Stimulated activated CD4-positive, alpha-beta T cell treated with anti-CD3 and anti-CD28 coated beads, Interleukin-4, amount 100 ng/mL, for 1 hour (primary cell): ENCODE measurements around the gene ART3.

Experiments
- DNase-seq: peaks from one replicate; pipeline ENCODE4 v3.0.0-alpha.2; 2020

The ART3 gene

GRCh38 chr4:76074993-76075600 lies 588 bp downstream of the ART3 start:
- no peak for DNase-seq

- DNase-seq = no peak
Observed at GRCh38 chr4:76078033-76078613, 3.6 kb downstream of the ART3 start.

- DNase-seq = no peak
Observed at GRCh38 chr4:76083386-76083988, 9.0 kb downstream of the ART3 start.

GRCh38 chr4:76084542-76084941 lies 10.0 kb downstream of the ART3 start:
- DNase-seq = no peak

GRCh38 chr4:76087007-76087769 lies 12.7 kb downstream of the ART3 start:
- no peak for DNase-seq

- DNase-seq = no peak
Observed at GRCh38 chr4:76088719-76089118, 14.2 kb downstream of the ART3 start.

GRCh38 chr4:76090241-76090691 lies 15.8 kb downstream of the ART3 start:
- no peak for DNase-seq

- no peak for DNase-seq
Observed at GRCh38 chr4:76091052-76091451, 16.5 kb downstream of the ART3 start.

GRCh38 chr4:76095568-76095967 lies 21.1 kb downstream of the ART3 start:
- no peak for DNase-seq

GRCh38 chr4:76096076-76096475 lies 21.6 kb downstream of the ART3 start:
- no peak for DNase-seq

GRCh38 chr4:76105652-76106051 lies 31.1 kb downstream of the ART3 start:
- no peak for DNase-seq

GRCh38 chr4:76106442-76106841 lies 31.9 kb downstream of the ART3 start:
- no peak for DNase-seq

- no peak for DNase-seq
Observed at GRCh38 chr4:76108467-76109181, 34.1 kb downstream of the ART3 start.

- no peak for DNase-seq
Observed at GRCh38 chr4:76116821-76117220, 42.3 kb downstream of the ART3 start.

- DNase-seq = no peak
Observed at GRCh38 chr4:76117536-76117935, 43.0 kb downstream of the ART3 start.

- DNase-seq = no peak
Observed at GRCh38 chr4:76120199-76120598, 45.7 kb downstream of the ART3 start.

GRCh38 chr4:76125816-76126215 lies 51.3 kb downstream of the ART3 start:
- DNase-seq = no peak

- DNase-seq = no peak
Observed at GRCh38 chr4:76127754-76128153, 53.2 kb downstream of the ART3 start.

- DNase-seq = no peak
Observed at GRCh38 chr4:76141241-76141640, 66.7 kb downstream of the ART3 start.

GRCh38 chr4:76144546-76144945 lies 70.0 kb downstream of the ART3 start:
- DNase-seq = no peak

GRCh38 chr4:76147454-76148141 lies 73.1 kb downstream of the ART3 start:
- peak; percentile 21 for DNase-seq

GRCh38 chr4:76148142-76148865 lies 73.8 kb downstream of the ART3 start, which contains the start of gene NUP54:
NUP54 (minus strand) TSS chr4:76148397; CDS start chr4:76148374, 23 bp downstream.
- peak; percentile 96 for DNase-seq
